Neutrophil (primary cell): Measurements from ENCODE around the gene LONP2.

Source experiments
- H3K27ac ChIP-seq: fragments of 200-600 bp; sonication (generic); 2 replicates; pipeline ENCODE4 v1.5.1; 2016; ENCODE audit warnings: mild to moderate bottlenecking, moderate library complexity
- H3K27me3 ChIP-seq: fragments of 200-600 bp; sonication (generic); 2 replicates; pipeline ENCODE4 v1.6.0; 2016; ENCODE audit warnings: mild to moderate bottlenecking
- H3K36me3 ChIP-seq: fragments of 200-600 bp; sonication (generic); 2 replicates; pipeline ENCODE4 v1.5.1; 2017
- H3K4me1 ChIP-seq, 2 experiments: fragments of 200-600 bp in 1 of 2; sonication (generic) in 1 of 2; 1 replicate in 1 of 2; 2 replicates in 1 of 2; pipeline versions ENCODE4 v1.5.1 to v1.6.1; 2013 to 2016; ENCODE audit warnings: low read depth in 1 of 2, low read length in 1 of 2, mild to moderate bottlenecking in 1 of 2, moderate library complexity in 1 of 2; ENCODE audit not compliant: control insufficient read depth in 1 of 2, insufficient read depth in 1 of 2
- H3K4me3 ChIP-seq, 2 experiments: fragments of 200-600 bp in 1 of 2; sonication (generic) in 1 of 2; 1 replicate in 1 of 2; 2 replicates in 1 of 2; pipeline ENCODE4 v1.5.1; 2013 to 2016; ENCODE audit warnings: low read depth in 1 of 2, low read length in 1 of 2, mild to moderate bottlenecking in 1 of 2, moderate library complexity in 1 of 2
- H3K9me3 ChIP-seq: fragments of 200-600 bp; sonication (generic); 2 replicates; pipeline ENCODE4 v1.5.1; 2016
- CTCF ChIP-seq: fragments of 200-600 bp; sonication (generic); IDR thresholded peaks from 2 replicates; pipeline ENCODE4 v1.5.1; 2016; ENCODE audit warnings: antibody characterized with exemption

The LONP2 gene

GRCh38 chr16:48354877-48355855 is 111.1 kb downstream of the LONP2 start:
- peaks cover 3 to 4% of the 10 kb centered on the region in 2 experiments for H3K4me1 ChIP-seq
- H3K27me3 ChIP-seq, result no peaks in the 10 kb centered on the region
- no peaks in the 10 kb centered on the region for H3K9me3 ChIP-seq
- H3K27ac ChIP-seq, result no peak overlapping the region
- no peak for TF ChIP-seq CTCF
- peaks cover 41% of the 10 kb centered on the region for H3K36me3 ChIP-seq
- no peak overlapping the region for H3K4me3 ChIP-seq

GRCh38 chr16:48356633-48357376 is 112.7 kb downstream of the LONP2 start:
- no peak for TF ChIP-seq CTCF
- Histone ChIP-seq H3K4me1 (peaks cover 3 to 4% of the 10 kb centered on the region in 2 experiments), H3K4me3 (no peak overlapping the region), H3K36me3 (peaks cover 34% of the 10 kb centered on the region), H3K27me3 (no peaks in the 10 kb centered on the region), H3K27ac (no peak overlapping the region), H3K9me3 (no peaks in the 10 kb centered on the region)

GRCh38 chr16:48358419-48358818 is 114.3 kb downstream of the LONP2 start:
- Histone ChIP-seq H3K4me3 (no peak overlapping the region), H3K9me3 (no peaks in the 10 kb centered on the region), H3K4me1 (peaks cover 3 to 4% of the 10 kb centered on the region in 2 experiments), H3K36me3 (peaks cover 25% of the 10 kb centered on the region), H3K27me3 (no peaks in the 10 kb centered on the region), H3K27ac (no peak overlapping the region)
- no peak for TF ChIP-seq CTCF

- Histone ChIP-seq H3K27me3 (no peaks in the 10 kb centered on the region), H3K4me3 (no peak overlapping the region), H3K36me3 (peaks cover 22% of the 10 kb centered on the region), H3K27ac (no peak overlapping the region), H3K4me1 (peaks cover 3% of the 10 kb centered on the region in 2 experiments), H3K9me3 (no peaks in the 10 kb centered on the region)
- TF ChIP-seq CTCF, result no peak
Measured at GRCh38 chr16:48359983-48360382, 115.9 kb downstream of the LONP2 start.

- Histone ChIP-seq H3K27me3 (no peaks in the 10 kb centered on the region), H3K36me3 (peaks cover 17% of the 10 kb centered on the region), H3K4me1 (peaks cover 11 to 12% of the 10 kb centered on the region in 2 experiments), H3K9me3 (no peaks in the 10 kb centered on the region), H3K27ac (no peak overlapping the region), H3K4me3 (no peak overlapping the region)
- TF ChIP-seq CTCF, result no peak
Measured at GRCh38 chr16:48361012-48361411, 116.9 kb downstream of the LONP2 start.
